Lower leg skin (tissue), 4 donors: Measurements from ENCODE around the gene VN1R5. TPM values are rescaled to one million over a fixed set of nuclear protein-coding genes. Genes with fewer than 3 reads are reported as not detected.

ENCODE experiments used
- DNase-seq, 2 donors: peaks; one replicate each; pipeline ENCODE4 v3.0.0-alpha.2; 2019; ENCODE audit warnings: low spot score in 2 of 2
- H3K4me3 ChIP-seq: fragments of 200-600 bp; sonication (generic); 2 replicates; pipeline ENCODE4 v1.5.1; 2017; ENCODE audit warnings: mild to moderate bottlenecking, low read depth; ENCODE audit not compliant: poor library complexity, severe bottlenecking
- POLR2A ChIP-seq, 2 donors: fragments of 450-650 bp; IDR thresholded peaks; one replicate each; pipeline ENCODE4 v1.6.1; 2016 to 2017; ENCODE audit warnings: antibody characterized with exemption in 2 of 2, mild to moderate bottlenecking in 1 of 2, moderate library complexity in 1 of 2
- WGBS, 2 donors: methylation state at CpG; one replicate each; pipeline ENCODE4 v1.1.5; 2018; 5-methylcytosine and 5-hydroxymethylcytosine counted together
- intact Hi-C: fragments of 100-400 bp; cut with DNase I; formaldehyde crosslinking; loops from one replicate; pipeline ENCODE4 v1.15.0; 2023; ENCODE audit warnings: low total_unique reads
- total RNA-seq, 4 donors: library from RNA; depleted of rRNA; stranded (reverse); fragments of >200 nt; gene quantifications; one replicate each; pipeline ENCODE4 v1.1.0, GENCODE V29; 2016
- TF ChIP-seq, protein P1 (sequence below), 3 donors: fragments of 450-650 bp; IDR thresholded peaks; one replicate each; pipeline ENCODE4 v1.5.1; 2016; ENCODE audit warnings: antibody characterized with exemption in 3 of 3, mild to moderate bottlenecking in 3 of 3, moderate library complexity in 2 of 3

The VN1R5 gene
- total RNA-seq, 4 donors from 2014 or later: not detected

DNA sequence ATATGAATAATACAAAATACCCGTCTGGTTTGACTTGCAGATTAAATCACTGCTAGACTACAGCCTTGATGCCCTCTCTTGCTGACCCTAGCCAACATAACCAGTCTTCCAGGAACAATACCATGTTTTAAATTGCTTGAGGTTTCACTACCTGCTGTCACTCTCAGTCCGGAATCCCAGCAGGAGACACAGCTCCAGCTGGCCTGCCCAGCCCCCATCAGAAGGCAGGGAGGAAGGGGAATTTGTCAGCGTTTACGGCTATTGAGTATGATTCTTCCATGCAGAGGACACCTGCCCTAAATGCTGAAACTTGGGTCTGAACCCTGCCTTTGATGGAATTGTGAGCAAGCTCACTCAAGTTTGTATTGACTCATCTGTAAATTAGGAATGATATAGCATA is 42.8 kb downstream of the VN1R5 start:
- 81 to 85% methylated on average over 4 of the region's 4 CpGs for WGBS, 2 donors

DNA sequence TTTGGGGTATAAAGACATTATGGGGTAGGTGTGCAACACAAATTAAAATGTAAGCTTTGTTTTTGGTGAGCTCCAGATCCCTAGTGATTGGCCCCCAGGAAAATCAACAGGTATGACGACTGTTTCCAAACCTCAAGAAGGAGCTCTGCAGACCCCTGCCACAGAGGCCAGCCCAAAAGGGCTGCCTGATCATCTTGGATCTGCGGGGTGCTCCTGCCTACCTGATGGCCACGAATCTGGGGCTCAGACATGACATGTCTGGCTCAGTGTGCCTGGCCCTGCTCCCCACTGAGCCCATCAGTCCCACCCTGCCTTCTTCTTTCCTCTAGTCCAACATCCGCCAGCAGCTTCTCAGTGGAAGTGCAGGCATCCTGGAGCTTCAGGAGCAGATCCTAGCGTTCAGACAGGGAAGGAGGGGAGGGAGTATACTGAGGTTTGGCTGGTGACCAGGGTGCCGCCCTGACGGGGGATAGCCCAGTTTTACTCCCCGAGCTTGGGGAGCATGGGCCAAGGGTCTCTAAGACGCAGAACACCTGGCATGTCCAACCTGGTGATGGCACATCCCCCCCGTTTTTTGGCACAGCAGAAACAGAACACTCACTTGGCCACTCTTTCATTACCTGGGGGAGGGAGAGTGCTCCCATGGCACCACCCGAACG is 44.0 kb downstream of the VN1R5 start:
- intact Hi-C loops: no loop called here
- no peak for DNase-seq
- no peak overlapping the region for H3K4me3 ChIP-seq
- WGBS, 2 donors: 91 to 95% methylated on average over 12 of the region's 12 CpGs
- TF ChIP-seq, protein P1, sequence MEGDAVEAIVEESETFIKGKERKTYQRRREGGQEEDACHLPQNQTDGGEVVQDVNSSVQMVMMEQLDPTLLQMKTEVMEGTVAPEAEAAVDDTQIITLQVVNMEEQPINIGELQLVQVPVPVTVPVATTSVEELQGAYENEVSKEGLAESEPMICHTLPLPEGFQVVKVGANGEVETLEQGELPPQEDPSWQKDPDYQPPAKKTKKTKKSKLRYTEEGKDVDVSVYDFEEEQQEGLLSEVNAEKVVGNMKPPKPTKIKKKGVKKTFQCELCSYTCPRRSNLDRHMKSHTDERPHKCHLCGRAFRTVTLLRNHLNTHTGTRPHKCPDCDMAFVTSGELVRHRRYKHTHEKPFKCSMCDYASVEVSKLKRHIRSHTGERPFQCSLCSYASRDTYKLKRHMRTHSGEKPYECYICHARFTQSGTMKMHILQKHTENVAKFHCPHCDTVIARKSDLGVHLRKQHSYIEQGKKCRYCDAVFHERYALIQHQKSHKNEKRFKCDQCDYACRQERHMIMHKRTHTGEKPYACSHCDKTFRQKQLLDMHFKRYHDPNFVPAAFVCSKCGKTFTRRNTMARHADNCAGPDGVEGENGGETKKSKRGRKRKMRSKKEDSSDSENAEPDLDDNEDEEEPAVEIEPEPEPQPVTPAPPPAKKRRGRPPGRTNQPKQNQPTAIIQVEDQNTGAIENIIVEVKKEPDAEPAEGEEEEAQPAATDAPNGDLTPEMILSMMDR (IDR thresholded peaks at IDR 0.05): no peak
- TF ChIP-seq POLR2A (IDR thresholded peaks at IDR 0.05): no peak

More for the DNA sequence above, 42.8 kb downstream of the VN1R5 start:
- DNase-seq: peak in 1 of 2 donors; percentile 17
- no peak for TF ChIP-seq POLR2A (IDR thresholded peaks at IDR 0.05)
- TF ChIP-seq, protein P1 (IDR thresholded peaks at IDR 0.05): no peak
- intact Hi-C loops: no loop called here
- H3K4me3 ChIP-seq: no peak overlapping the region

DNA sequence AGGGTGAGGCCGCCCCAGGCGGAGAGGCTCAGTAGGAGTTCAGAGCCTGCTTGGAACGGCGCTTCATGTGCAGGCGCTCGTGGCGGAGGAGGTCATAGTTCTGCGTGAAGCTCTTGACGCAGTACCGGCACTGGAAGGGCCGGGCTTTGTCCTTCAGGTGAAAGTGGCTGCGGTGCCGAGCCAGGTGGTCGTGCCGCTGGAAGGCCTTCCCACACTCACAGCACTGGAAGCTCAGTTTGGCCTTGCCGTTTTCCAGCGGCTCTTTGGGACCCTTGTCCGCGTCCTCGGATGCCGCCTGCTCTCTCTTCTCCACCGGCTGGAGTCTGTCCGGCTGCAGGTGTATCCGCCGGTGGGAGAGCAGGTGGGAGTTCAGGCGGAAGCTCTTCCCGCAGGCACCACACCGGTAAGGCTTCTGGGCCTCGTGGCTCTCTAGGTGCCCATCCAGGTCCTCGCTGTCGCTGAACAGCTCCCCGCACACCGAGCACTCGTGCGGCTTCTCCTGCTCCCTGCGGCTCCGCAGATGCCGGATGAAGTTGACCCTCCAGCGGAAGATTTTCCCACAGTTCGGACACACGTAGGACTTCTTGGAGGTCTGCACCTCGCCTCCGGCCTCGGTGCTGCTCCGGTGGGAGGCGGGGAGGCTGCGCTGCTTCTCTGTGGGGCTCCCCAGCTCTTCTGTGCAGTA is 44.8 kb downstream of the VN1R5 start:
- WGBS, 2 donors: 96 to 97% methylated on average over 44 to 47 of the region's 47 CpGs
- TF ChIP-seq, protein P1 (IDR thresholded peaks at IDR 0.05): no peak
- TF ChIP-seq POLR2A (IDR thresholded peaks at IDR 0.05): no peak
- intact Hi-C loops: no loop called here
- H3K4me3 ChIP-seq: no peak overlapping the region
- DNase-seq: no peak

DNA sequence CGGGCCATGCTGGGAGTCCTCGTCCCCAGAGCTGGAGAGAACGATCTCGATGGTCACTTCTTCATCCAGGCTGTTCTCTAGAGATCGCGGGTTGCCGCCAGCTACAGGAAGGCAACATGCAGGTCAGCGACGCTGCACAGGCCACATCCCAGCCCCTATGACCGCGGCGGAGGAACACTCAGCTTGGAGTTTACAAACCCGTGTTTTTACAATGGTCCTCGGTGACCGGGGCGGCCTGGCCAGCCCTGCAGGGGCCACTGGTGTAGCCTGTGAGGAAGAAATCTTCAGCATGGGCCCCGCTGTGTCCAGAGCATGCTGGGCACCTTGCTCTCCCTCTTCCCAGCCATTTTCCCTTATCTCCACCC is 45.3 kb downstream of the VN1R5 start:
- WGBS, 2 donors: 95 to 97% methylated on average over 12 to 17 of the region's 17 CpGs
- H3K4me3 ChIP-seq: no peak overlapping the region
- TF ChIP-seq, protein P1 (IDR thresholded peaks at IDR 0.05): no peak
- TF ChIP-seq POLR2A (IDR thresholded peaks at IDR 0.05): no peak
- no peak for DNase-seq
- intact Hi-C loops: no loop called here

DNA sequence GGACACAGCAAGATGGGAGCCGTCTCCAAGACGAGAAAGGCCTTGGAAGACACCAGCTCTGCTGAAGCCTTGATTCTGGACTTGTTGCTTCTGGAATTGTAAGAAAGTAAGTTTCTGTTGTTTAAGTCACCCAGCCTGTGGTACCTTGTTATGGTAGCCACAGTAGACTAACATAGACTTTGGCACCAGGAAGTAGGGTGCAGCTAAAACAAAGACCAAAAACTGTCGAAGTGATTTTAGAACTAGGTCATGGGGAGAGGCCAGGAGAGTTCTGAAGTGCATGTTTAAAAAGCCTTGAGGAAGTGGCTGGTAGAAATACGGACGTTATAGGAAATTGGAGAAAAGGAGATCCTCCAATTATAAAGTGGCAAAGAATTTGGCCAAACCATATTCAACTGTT is 47.3 kb downstream of the VN1R5 start:
- intact Hi-C loops: no loop called here
- no peak overlapping the region for H3K4me3 ChIP-seq
- no peak for TF ChIP-seq POLR2A (IDR thresholded peaks at IDR 0.05)
- TF ChIP-seq, protein P1 (IDR thresholded peaks at IDR 0.05): no peak
- DNase-seq: no peak
- WGBS, 2 donors: 53 to 94% methylated on average over 5 of the region's 5 CpGs
